AG09309 (cell line): ENCODE measurements around the gene TRPV2.
"Not testable (repeated sequence)": the region's sequence is repeated elsewhere in the genome, so short reads cannot be mapped to it uniquely, and the experiment has no call there.

Source experiments
- DNase-seq: peaks from one replicate; pipeline ENCODE4 v3.0.0-alpha.2; 2010; ENCODE audit warnings: low read depth
- H3K4me3 ChIP-seq: 2 replicates; pipeline ENCODE4 v1.5.1; 2011; ENCODE audit warnings: mild to moderate bottlenecking, low read depth, low read length, moderate library complexity; ENCODE audit not compliant: control insufficient read depth
- CTCF ChIP-seq: IDR thresholded peaks from 2 replicates; pipeline ENCODE4 v1.5.1; 2011; ENCODE audit warnings: mild to moderate bottlenecking, low read depth, low read length, inconsistent platforms; ENCODE audit not compliant: insufficient read depth, control insufficient read depth; ENCODE audit errors: missing control alignments

TRPV2 gene

GRCh38 chr17:16449121-16449570 is 33.8 kb downstream of the TRPV2 start:
- TF ChIP-seq CTCF: no peak
- DNase-seq: no peak

GRCh38 chr17:16450028-16450427 is 34.7 kb downstream of the TRPV2 start:
- no peak overlapping the region for H3K4me3 ChIP-seq
- no peak for TF ChIP-seq CTCF
- no peak for DNase-seq

More at GRCh38 chr17:16449121-16449570, 33.8 kb downstream of the TRPV2 start:
- H3K4me3 ChIP-seq: no peak overlapping the region

GRCh38 chr17:16452268-16452667 is 36.9 kb downstream of the TRPV2 start:
- not testable (repeated sequence) for H3K4me3 ChIP-seq, DNase-seq

GRCh38 chr17:16453493-16453851 is 38.1 kb downstream of the TRPV2 start:
- no peak for TF ChIP-seq CTCF
- H3K4me3 ChIP-seq: no peak overlapping the region
- no peak for DNase-seq

GRCh38 chr17:16455997-16456741 is 40.8 kb downstream of the TRPV2 start:
- no peak overlapping the region for H3K4me3 ChIP-seq
- DNase-seq: no peak
- TF ChIP-seq CTCF: no peak

GRCh38 chr17:16456742-16457316 is 41.5 kb downstream of the TRPV2 start:
- DNase-seq: no peak
- no peak for TF ChIP-seq CTCF

GRCh38 chr17:16459271-16459670 is 43.9 kb downstream of the TRPV2 start:
- H3K4me3 ChIP-seq: no peak overlapping the region
- no peak for DNase-seq
- TF ChIP-seq CTCF: no peak

More at GRCh38 chr17:16456742-16457316, 41.5 kb downstream of the TRPV2 start:
- no peak overlapping the region for H3K4me3 ChIP-seq
